Raji (cell line): ENCODE measurements around the gene MAP3K14.

Experiments
- POLR2A ChIP-seq: IDR thresholded peaks from 2 replicates; pipeline ENCODE4 v1.6.1; 2011; ENCODE audit warnings: low read depth, low read length, control low read depth; ENCODE audit not compliant: insufficient read depth

The MAP3K14 gene

GRCh38 chr17:45234641-45235415, 82.0 kb downstream of the MAP3K14 start:
- TF ChIP-seq POLR2A = no peak

- no peak for TF ChIP-seq POLR2A
These were observed 83.3 kb downstream of the MAP3K14 start for GRCh38 chr17:45233423-45233924.

- TF ChIP-seq POLR2A = no peak
These were observed 84.1 kb downstream of the MAP3K14 start for GRCh38 chr17:45232514-45233422.

GRCh38 chr17:45231481-45232116, 85.2 kb downstream of the MAP3K14 start:
- TF ChIP-seq POLR2A = no peak

GRCh38 chr17:45230787-45231480, 85.9 kb downstream of the MAP3K14 start:
- TF ChIP-seq POLR2A = no peak

GRCh38 chr17:45230410-45230786, 86.4 kb downstream of the MAP3K14 start:
- no peak for TF ChIP-seq POLR2A

- TF ChIP-seq POLR2A = no peak
These were observed 87.0 kb downstream of the MAP3K14 start for GRCh38 chr17:45229681-45230409.

GRCh38 chr17:45228763-45229539, 87.9 kb downstream of the MAP3K14 start:
- 0 out of 2 replicates have a peak, but pooled peaks have one; percentile 16 for TF ChIP-seq POLR2A

- TF ChIP-seq POLR2A = no peak
These were observed 88.7 kb downstream of the MAP3K14 start for GRCh38 chr17:45227926-45228762.

- peak; percentile 44 for TF ChIP-seq POLR2A
These were observed 89.5 kb downstream of the MAP3K14 start for GRCh38 chr17:45227101-45227925.

- no peak for TF ChIP-seq POLR2A
These were observed 90.2 kb downstream of the MAP3K14 start for GRCh38 chr17:45226576-45226975.
